GM19372 (cell line): ENCODE data around the gene PEX11G.
"Not testable (repeated sequence)": the region's sequence is repeated elsewhere in the genome, so short reads cannot be mapped to it uniquely, and the experiment has no call there.

Experiments
- ATAC-seq: cut with Tn5 transposase; IDR thresholded peaks from one replicate; pipeline ENCODE4 v1.9.1; 2021; ENCODE audit warnings: mild to moderate bottlenecking, low read depth, moderate library complexity; ENCODE audit not compliant: unreplicated experiment

PEX11G gene

GRCh38 chr19:7470540-7471305, 18.1 kb downstream of the PEX11G start:
- ATAC-seq, result no peak

- no peak for ATAC-seq
These were observed 19.1 kb downstream of the PEX11G start for GRCh38 chr19:7469669-7470285.

DNA sequence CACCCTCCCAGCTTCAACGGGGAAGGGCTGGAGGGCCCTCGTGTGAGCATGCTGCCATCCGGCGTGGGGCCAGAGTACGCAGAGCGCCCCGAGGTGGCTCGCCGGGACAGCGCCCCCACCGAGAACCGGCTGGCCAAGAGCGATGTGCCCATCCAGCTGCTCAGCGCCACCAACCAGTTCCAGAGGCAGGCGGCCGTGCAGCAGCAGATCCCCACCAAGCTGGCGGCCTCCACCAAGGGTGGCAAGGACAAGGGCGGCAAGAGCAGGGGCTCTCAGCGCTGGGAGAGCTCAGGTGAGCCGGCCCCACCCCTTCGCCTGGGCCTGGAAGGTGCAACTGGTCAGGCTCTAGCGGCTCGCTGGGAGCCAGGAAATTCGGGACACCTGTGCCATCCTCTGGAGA, 20.0 kb downstream of the PEX11G start:
- no peak for ATAC-seq

DNA sequence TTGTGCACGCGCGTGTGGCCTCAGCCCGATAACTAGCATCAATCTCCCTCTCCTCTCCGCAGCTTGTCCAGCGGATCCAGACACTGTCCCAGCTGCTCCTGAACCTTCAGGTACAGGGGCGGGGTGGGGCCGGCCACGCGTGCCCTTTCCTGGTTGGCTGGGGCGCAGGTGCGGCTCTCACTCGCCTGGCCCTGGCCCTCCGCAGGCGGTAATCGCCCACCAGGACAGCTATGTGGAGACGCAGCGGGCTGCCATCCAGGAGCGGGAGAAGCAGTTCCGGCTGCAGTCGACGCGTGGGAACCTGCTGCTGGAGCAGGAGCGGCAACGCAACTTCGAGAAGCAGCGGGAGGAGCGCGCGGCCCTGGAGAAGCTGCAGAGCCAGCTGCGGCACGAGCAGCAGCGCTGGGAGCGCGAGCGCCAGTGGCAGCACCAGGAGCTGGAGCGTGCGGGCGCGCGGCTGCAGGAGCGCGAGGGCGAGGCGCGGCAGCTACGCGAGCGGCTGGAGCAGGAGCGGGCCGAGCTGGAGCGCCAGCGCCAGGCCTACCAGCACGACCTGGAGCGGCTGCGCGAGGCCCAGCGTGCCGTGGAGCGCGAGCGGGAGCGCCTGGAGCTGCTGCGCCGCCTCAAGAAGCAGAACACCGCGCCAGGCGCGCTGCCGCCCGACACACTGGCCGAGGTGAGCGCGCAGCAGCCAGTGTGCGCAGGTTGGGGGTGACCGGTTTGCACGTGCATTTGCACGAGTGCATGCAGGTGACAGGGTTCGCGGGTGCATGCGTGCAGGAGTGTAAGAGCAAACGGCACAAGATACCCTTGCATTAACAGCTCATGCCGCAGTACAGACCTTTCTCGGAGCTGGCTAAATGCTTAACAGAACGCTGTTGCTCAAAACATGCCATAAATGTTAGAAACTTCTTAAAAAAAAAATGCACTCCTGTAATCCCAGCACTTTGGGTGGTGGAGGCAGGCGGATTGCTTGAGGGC, 21.5 kb downstream of the PEX11G start:
- ATAC-seq, result no peak

GRCh38 chr19:7463575-7463974, 25.3 kb downstream of the PEX11G start:
- ATAC-seq, result no peak

DNA sequence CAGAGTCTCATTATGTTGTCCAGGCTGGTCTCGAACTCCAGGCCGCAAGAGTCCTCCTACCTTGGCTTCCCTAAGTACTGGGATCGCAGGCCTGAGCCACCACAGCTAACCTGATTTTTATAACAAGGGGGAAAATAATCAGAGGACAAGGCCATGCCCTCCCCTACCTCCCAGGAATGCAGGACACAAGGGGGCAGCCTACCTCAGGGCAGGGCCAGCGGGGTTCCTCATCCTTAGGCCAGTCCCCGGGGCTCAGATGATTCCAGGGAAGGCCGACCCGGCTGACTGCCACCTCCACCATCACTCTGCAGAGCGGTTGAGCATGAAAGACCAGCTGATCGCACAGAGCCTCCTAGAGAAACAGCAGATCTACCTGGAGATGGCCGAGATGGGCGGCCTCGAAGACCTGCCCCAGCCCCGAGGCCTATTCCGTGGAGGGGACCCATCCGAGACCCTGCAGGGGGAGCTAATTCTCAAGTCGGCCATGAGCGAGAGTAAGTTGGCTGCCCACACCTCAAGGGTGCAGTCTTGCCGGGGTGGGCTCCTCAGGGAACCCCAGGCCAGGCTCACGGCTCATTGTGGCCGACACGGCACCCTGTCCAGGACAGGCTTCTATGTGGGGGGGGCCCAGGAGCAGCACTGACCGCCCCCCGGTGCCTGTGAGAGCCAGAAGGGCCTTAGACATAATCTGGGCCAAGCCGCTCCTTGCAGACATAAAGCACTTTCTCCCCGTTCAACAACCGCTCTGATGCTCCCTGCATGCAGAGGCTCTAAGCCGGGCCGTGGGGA, 26.8 kb downstream of the PEX11G start:
- no peak for ATAC-seq

- ATAC-seq, result no peak
These were observed 28.3 kb downstream of the PEX11G start for GRCh38 chr19:7460562-7460966.

DNA sequence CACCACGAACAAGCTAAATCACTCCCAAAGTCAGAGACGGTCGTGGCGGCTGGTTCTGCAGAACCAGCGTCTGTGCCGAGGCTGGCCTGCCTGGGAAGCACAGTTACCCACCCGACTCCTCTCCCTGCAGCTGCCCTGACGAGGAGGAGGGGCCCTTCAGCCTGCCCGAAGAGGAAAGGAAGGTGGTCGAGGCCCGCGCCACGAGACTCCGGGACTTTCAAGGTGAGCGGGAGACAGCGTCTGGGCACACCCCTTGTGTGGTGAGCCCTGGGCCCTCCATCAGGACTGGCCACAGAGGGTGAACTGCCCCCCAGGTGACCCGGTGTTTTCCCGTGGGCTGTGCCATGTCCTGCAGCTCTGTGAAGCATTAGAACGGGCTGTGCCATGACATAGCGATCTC, 29.1 kb downstream of the PEX11G start:
- no peak for ATAC-seq

DNA sequence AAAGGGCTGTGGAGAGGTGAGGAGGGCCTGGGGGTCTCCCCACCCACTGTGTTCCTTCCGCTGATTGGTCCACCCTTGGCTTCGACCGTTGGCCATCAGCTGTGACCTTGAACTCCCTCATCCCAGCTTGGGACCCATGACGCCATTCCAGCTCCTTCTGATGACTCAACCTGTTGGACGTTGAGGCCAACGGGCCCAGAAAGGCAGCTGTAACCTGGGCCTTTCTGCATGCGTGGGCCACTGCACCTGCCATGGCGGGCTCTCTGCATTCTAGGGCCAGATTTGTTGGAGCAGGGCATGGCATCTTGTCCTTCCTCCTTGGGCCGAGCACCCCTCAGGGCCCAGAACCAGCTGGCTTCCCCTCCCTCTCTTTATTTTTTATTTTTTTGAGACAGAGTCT, 30.2 kb downstream of the PEX11G start:
- no peak for ATAC-seq

DNA sequence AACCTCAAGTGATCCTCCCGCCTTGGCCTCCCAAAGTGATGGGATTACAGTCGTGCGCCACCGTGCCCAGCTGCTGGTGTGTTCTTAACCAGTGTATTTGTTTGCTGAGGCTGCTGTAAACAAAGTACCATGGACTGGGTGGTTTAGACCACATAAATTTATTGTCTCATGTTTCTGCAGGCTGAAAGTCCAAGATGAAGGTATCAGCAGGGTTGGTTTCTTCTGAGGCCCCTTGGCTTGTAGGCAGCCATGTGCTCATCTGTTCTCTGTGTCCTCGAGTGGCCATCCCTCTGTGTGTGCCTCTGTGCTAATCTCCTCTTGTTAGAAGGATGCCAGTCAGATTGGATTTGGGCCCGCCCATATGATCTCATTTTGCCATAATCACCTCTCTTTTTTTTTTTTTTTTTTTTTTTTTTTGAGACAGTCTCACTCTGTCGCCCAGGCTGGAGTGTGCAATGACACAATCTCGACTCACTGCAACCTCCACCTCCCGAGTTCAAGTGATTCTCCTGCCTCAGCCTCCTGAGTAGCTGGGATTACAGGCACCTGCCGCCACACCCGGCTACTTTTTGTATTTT, 31.8 kb downstream of the PEX11G start:
- ATAC-seq, result no peak

DNA sequence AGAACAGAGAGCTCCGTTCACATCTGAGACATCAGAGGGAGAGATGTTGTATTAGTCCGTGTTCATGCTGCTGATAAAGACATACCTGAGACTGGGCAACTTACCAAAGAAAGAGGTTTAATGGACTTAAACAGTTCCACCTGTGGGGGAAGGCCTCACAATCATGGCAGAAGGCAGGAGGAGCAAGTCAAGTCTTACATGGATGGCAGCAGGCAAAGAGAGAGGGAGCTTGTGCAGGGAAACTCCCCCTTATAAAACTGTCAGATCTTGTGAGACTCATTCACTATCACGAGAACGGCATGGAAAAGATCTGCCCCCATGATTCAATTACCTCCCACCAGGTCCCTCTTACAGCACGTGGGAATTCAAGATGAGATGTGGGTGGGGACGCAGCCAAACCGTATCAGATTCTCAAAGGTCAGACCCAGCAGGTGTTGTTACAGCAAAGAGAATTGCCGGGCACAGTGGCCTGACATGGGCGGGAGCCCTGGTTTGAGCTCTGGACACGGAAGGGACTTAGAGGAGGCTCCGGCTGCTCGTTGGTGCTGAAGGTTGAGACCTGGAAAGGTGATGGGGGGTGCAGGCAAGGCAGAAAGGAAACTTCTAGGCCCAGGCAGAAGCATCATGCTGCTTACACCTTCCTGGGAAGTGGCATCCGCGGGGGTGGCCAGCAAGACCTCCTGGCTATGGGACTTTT, 33.1 kb downstream of the PEX11G start:
- no peak for ATAC-seq

DNA sequence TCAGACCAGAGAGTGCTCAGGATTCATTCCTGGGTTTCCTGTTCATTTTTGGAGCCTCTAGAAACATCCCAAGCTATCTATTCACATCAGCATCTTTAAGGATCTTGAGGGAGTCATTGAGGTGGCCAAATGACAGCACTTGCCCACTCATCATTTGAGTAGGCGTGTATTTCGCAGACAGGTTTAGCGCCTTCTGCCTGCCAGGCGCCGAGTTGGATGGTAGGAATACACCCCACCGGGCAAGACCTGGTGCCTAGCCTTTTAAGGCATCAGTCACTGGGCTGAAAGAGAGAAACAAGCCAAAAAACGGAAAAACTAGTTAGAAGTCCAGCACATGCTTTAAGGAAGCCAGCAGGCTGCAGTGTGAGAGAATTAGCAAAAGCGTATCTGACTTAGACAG, 33.8 kb downstream of the PEX11G start:
- ATAC-seq, result no peak

GRCh38 chr19:7450243-7451223, 38.3 kb downstream of the PEX11G start:
- no peak for ATAC-seq

DNA sequence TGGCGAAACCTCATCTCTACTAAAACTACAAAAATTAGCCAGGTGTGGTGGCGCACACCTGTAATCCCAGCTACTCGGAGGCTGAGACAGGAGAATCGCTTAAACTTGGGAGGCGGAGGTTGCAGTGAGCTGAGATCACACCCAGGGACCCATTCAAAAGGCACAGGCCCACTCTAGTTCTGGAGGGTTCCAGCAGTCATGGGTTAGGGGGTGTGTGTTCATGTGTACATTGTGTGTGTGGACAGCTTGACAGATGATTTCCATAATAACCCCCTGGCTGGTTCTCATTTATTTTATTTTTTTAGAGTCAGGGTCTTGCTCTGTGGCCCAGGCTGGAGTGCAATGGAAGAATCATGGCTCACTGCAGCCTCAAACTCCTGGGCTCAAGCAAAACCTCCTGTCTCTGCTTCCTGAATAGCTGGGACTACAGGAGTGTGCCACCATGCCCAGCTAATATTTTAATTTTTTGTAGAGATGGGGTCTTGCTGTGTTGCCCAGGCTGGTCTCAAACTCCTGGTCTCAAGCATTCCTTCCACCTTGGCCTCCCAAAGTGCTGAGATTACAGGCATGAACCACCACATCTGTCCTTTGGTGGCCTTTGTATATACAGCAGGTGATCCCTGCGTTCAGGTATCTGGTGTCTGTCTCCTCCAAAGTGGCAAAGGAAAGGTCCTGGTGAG, 39.3 kb downstream of the PEX11G start:
- ATAC-seq, result not testable (repeated sequence)

DNA sequence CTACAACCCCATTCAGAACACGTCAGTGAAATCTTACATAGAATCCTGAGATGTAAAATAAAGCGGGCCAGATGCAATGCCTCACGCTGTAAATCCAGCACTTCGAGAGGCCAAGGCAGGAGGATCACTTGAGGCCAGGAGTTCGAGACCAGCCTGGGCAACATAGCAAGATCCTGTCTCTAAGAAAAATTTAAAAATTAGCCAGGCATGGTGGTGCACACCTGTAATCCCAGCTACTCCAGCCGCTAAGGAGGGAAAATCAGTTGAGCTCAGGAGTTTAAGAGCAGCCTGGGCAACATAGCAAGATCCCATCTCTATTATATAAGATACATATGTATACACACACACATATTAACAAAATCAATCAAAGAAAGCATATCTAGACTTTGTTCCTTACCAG, 41.2 kb downstream of the PEX11G start:
- ATAC-seq, result no peak

GRCh38 chr19:7445104-7445503, 43.7 kb downstream of the PEX11G start:
- no peak for ATAC-seq

DNA sequence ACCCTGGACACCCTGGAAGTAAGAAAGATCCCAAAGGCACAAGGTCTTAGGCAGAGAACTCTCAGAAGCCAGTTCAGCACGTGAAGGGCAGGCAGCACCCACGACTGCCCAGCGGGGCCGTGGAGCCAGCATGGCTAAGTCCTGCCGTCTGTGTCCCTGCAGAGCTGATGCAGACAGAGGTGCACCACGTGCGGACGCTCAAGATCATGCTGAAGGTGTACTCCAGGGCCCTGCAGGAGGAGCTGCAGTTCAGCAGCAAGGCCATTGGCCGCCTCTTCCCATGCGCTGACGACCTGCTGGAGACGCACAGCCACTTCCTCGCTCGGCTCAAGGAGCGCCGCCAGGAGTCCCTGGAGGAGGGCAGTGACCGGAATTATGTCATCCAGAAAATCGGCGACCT, 44.8 kb downstream of the PEX11G start:
- no peak for ATAC-seq

DNA sequence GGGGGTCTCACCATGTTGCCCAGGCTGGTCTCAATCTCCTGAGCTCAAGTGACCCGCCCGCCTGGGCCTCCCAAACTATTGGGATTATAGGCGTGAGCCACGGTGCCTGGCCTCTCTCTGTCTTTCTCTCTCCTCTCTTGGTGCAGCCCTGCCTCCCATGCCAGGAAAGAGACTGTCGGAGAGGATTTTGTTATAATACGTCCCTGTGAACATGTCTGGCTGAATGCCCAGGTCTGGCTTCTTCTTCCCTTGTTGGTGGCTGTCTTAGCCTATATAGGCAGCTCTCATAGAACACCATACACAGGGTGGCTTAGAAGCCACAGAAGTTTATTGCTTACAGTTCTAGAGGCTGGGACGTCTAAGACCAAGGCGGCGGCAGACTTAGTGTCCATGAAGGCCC, 46.4 kb downstream of the PEX11G start:
- ATAC-seq, result no peak
